Measurements from ENCODE around the gene CYTH1.

DNA sequence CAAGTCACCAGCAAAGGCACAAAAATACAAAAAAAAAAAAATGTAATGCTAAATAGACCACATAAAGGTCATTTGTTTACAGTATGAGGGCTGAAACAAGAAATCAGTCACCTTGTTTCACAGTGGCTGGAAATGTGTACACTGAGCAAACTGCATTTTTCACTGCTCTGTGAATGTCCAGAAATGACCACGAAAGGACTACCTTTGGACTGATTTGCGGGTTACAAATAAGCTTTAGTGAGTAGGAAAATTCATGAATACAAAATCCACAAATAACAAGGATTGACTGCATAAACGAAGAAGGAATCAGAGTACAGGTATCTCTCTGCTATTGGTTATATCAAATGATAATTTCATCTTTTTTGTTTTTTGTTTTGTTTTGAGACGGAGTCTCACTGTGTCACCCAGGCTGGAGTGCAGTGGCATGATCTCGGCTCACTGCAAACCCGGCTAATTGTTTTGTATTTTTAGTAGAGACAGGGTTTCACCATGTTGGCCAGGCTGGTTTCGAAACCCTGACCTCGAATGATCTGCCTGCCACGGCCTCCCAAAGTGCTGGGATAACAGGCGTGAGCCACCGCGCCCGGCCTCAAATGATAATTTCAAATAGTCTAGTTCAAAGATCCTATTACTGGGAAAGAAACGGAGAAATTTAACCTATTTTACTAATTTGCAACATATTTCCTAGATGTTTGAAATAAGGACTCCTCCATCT lies 30.5 kb downstream of the CYTH1 start:
- no peak for TF ChIP-seq POLR2A (IDR thresholded peaks at IDR 0.05)
- TF ChIP-seq, protein P1, sequence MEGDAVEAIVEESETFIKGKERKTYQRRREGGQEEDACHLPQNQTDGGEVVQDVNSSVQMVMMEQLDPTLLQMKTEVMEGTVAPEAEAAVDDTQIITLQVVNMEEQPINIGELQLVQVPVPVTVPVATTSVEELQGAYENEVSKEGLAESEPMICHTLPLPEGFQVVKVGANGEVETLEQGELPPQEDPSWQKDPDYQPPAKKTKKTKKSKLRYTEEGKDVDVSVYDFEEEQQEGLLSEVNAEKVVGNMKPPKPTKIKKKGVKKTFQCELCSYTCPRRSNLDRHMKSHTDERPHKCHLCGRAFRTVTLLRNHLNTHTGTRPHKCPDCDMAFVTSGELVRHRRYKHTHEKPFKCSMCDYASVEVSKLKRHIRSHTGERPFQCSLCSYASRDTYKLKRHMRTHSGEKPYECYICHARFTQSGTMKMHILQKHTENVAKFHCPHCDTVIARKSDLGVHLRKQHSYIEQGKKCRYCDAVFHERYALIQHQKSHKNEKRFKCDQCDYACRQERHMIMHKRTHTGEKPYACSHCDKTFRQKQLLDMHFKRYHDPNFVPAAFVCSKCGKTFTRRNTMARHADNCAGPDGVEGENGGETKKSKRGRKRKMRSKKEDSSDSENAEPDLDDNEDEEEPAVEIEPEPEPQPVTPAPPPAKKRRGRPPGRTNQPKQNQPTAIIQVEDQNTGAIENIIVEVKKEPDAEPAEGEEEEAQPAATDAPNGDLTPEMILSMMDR (IDR thresholded peaks at IDR 0.05), result no peak
